Liver (tissue), 9 donors: Measurements from ENCODE around the gene UGT1A5. TPM values are rescaled to one million over a fixed set of nuclear protein-coding genes. Genes with fewer than 3 reads are reported as not detected.

Experiments used
- DNase-seq: peaks from one replicate; pipeline ENCODE4 v3.0.0-alpha.2; 2017; ENCODE audit warnings: low spot score
- H3K27ac ChIP-seq, 2 donors: one replicate each; pipeline ENCODE4 v1.7.0; 2013; ENCODE audit warnings: inconsistent platforms in 2 of 2, low read length in 2 of 2, control low read depth in 1 of 2, low read depth in 1 of 2, mild to moderate bottlenecking in 1 of 2
- H3K27me3 ChIP-seq, 4 donors: one replicate each; pipeline versions ENCODE4 v1.6.1 to v1.7.0; 2013; ENCODE audit warnings: low read length in 3 of 4, inconsistent platforms in 1 of 4, mild to moderate bottlenecking in 1 of 4, moderate library complexity in 1 of 4; ENCODE audit not compliant: control insufficient read depth in 4 of 4, insufficient read depth in 4 of 4
- H3K36me3 ChIP-seq, 4 donors: one replicate each; pipeline versions ENCODE4 v1.6.1 to v1.7.0; 2013; ENCODE audit warnings: low read length in 3 of 4, mild to moderate bottlenecking in 3 of 4, low read depth in 1 of 4, moderate library complexity in 1 of 4; ENCODE audit not compliant: control insufficient read depth in 4 of 4, insufficient read depth in 3 of 4
- H3K4me1 ChIP-seq, 4 donors: one replicate each; pipeline versions ENCODE4 v1.6.1 to v1.7.0; 2013; ENCODE audit warnings: low read length in 3 of 4, mild to moderate bottlenecking in 3 of 4, moderate library complexity in 1 of 4; ENCODE audit not compliant: control insufficient read depth in 4 of 4, insufficient read depth in 4 of 4
- H3K4me3 ChIP-seq, 3 donors: one replicate each; pipeline versions ENCODE4 v1.6.1 to v1.7.0; 2013; ENCODE audit warnings: low read length in 3 of 3, control low read depth in 1 of 3, low read depth in 1 of 3, mild to moderate bottlenecking in 1 of 3
- H3K9ac ChIP-seq, 2 donors: one replicate each; pipeline ENCODE4 v1.7.0; 2013; ENCODE audit warnings: low read length in 2 of 2, mild to moderate bottlenecking in 2 of 2, moderate library complexity in 2 of 2, control low read depth in 1 of 2, low read depth in 1 of 2
- H3K9me3 ChIP-seq, 4 donors: one replicate each; pipeline versions ENCODE4 v1.6.1 to v1.7.0; 2013; ENCODE audit warnings: low read length in 3 of 4; ENCODE audit not compliant: control insufficient read depth in 4 of 4
- ATF3 ChIP-seq: IDR thresholded peaks from 2 replicates; pipeline ENCODE4 v1.6.1; 2016; ENCODE audit warnings: antibody characterized with exemption
- EGR1 ChIP-seq, 2 donors: IDR thresholded peaks; 2 replicates each; pipeline ENCODE4 v1.6.1; 2016 to 2018; ENCODE audit warnings: antibody characterized with exemption in 2 of 2, low read depth in 2 of 2
- FOXA1 ChIP-seq: IDR thresholded peaks from 2 replicates; pipeline ENCODE4 v1.6.1; 2016; ENCODE audit warnings: antibody characterized with exemption
- FOXA2 ChIP-seq: IDR thresholded peaks from 2 replicates; pipeline ENCODE4 v1.6.1; 2016; ENCODE audit warnings: antibody characterized with exemption
- GABPA ChIP-seq, 2 donors: IDR thresholded peaks in 1 of 2; conservative IDR thresholded peaks in 1 of 2; 2 replicates each; pipeline ENCODE4 v1.6.1; 2016; ENCODE audit warnings: antibody characterized with exemption in 2 of 2, mild to moderate bottlenecking in 1 of 2, moderate library complexity in 1 of 2
- HNF4A ChIP-seq, 2 donors: conservative IDR thresholded peaks; 2 replicates each; pipeline ENCODE4 v1.6.1; 2016; ENCODE audit warnings: antibody characterized with exemption in 2 of 2, mild to moderate bottlenecking in 2 of 2
- HNF4G ChIP-seq: IDR thresholded peaks from 2 replicates; pipeline ENCODE4 v1.6.1; 2016; ENCODE audit warnings: antibody characterized with exemption
- JUND ChIP-seq, 2 donors: IDR thresholded peaks; 2 replicates each; pipeline ENCODE4 v1.6.1; 2016; ENCODE audit warnings: antibody characterized with exemption in 2 of 2
- MAX ChIP-seq: IDR thresholded peaks from 2 replicates; pipeline ENCODE4 v1.6.1; 2016; ENCODE audit warnings: antibody characterized with exemption
- NR2F2 ChIP-seq: IDR thresholded peaks from 2 replicates; pipeline ENCODE4 v1.6.1; 2016; ENCODE audit warnings: antibody characterized with exemption
- RAD21 ChIP-seq, 2 donors: IDR thresholded peaks; 2 replicates each; pipeline ENCODE4 v1.6.1; 2016; ENCODE audit warnings: antibody characterized with exemption in 2 of 2, mild to moderate bottlenecking in 2 of 2
- RXRA ChIP-seq, 2 donors: IDR thresholded peaks; 2 replicates each; pipeline ENCODE4 v1.6.1; 2017 to 2018; ENCODE audit warnings: antibody characterized with exemption in 2 of 2, mild to moderate bottlenecking in 1 of 2
- SP1 ChIP-seq: IDR thresholded peaks from 2 replicates; pipeline ENCODE4 v1.6.1; 2018; ENCODE audit warnings: antibody characterized with exemption, mild to moderate bottlenecking
- TAF1 ChIP-seq: conservative IDR thresholded peaks from 2 replicates; pipeline ENCODE4 v1.6.1; 2016; ENCODE audit warnings: antibody characterized with exemption, mild to moderate bottlenecking
- YY1 ChIP-seq: IDR thresholded peaks from 2 replicates; pipeline ENCODE4 v1.6.1; 2016; ENCODE audit warnings: antibody characterized with exemption, mild to moderate bottlenecking
- WGBS: extraction: QIAGEN DNeasy Blood & Tissue Kit; methylation state at CpG from one replicate; pipeline ENCODE4 v1.1.7; 2013; 5-methylcytosine and 5-hydroxymethylcytosine counted together
- polyA plus RNA-seq, 2 donors: library from polyadenylated mRNA; stranded (reverse) in 1 of 2; unstranded in 1 of 2; fragments of 200-250 nt in 1 of 2; fragments of >200 nt in 1 of 2; fragmentation: Nextera tagmentation in 1 of 2; extraction: Ambion mirVana in 1 of 2; gene quantifications; one replicate each; pipeline versions ENCODE4 v1.2.1 to v1.2.3, GENCODE V29; 2013 to 2015
- total RNA-seq, 2 donors: library from RNA; depleted of rRNA; stranded (reverse); fragments of >200 nt; gene quantifications; one replicate each; pipeline ENCODE4 v1.2.3, GENCODE V29; 2014
- TF ChIP-seq, protein P1 (sequence below): IDR thresholded peaks from 2 replicates; pipeline ENCODE4 v1.6.1; 2016; ENCODE audit warnings: antibody characterized with exemption, mild to moderate bottlenecking
- TF ChIP-seq, protein P2 (sequence below): IDR thresholded peaks from 2 replicates; pipeline ENCODE4 v1.6.1; 2016; ENCODE audit warnings: antibody characterized with exemption
- TF ChIP-seq, protein P3 (sequence below): fragments of 150-350 bp; IDR thresholded peaks from 2 replicates; pipeline ENCODE4 v1.5.1; 2017; ENCODE audit warnings: improper control_type of control experiment, low read depth, low read length; ENCODE audit not compliant: missing input control
- donor health status: healthy.
- donor health status: healthy.
- donor health status: healthy.
- donor health status: healthy.
- donor health status: healthy.

The UGT1A5 gene
- total and polyA plus RNA-seq, 4 donors, result 0.14 to 1.8 (median 1.6) TPM; not detected in 1

- Histone ChIP-seq H3K4me3 (no peak overlapping the region), H3K27ac (no peak overlapping the region), H3K27me3 (no peaks in the 10 kb centered on the region), H3K36me3 (no peaks in the 10 kb centered on the region), H3K4me1 (peaks cover 6 to 38% (median 24%) of the 10 kb centered on the region in 4 donors), H3K9me3 (no peaks in the 10 kb centered on the region), H3K9ac (no peak overlapping the region)
- DNase-seq, result no peak
- WGBS, result 95% methylated on average over 6 of the region's 6 CpGs
- TF ChIP-seq RAD21 (IDR thresholded peaks at IDR 0.05), result no peak
- TF ChIP-seq NR2F2, result no peak
- TF ChIP-seq, protein P1, sequence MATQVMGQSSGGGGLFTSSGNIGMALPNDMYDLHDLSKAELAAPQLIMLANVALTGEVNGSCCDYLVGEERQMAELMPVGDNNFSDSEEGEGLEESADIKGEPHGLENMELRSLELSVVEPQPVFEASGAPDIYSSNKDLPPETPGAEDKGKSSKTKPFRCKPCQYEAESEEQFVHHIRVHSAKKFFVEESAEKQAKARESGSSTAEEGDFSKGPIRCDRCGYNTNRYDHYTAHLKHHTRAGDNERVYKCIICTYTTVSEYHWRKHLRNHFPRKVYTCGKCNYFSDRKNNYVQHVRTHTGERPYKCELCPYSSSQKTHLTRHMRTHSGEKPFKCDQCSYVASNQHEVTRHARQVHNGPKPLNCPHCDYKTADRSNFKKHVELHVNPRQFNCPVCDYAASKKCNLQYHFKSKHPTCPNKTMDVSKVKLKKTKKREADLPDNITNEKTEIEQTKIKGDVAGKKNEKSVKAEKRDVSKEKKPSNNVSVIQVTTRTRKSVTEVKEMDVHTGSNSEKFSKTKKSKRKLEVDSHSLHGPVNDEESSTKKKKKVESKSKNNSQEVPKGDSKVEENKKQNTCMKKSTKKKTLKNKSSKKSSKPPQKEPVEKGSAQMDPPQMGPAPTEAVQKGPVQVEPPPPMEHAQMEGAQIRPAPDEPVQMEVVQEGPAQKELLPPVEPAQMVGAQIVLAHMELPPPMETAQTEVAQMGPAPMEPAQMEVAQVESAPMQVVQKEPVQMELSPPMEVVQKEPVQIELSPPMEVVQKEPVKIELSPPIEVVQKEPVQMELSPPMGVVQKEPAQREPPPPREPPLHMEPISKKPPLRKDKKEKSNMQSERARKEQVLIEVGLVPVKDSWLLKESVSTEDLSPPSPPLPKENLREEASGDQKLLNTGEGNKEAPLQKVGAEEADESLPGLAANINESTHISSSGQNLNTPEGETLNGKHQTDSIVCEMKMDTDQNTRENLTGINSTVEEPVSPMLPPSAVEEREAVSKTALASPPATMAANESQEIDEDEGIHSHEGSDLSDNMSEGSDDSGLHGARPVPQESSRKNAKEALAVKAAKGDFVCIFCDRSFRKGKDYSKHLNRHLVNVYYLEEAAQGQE, result no peak
- no peak for TF ChIP-seq TAF1
- TF ChIP-seq HNF4G, result no peak
- TF ChIP-seq FOXA1, result no peak
- no peak for TF ChIP-seq YY1
- TF ChIP-seq SP1, result no peak
- no peak for TF ChIP-seq JUND (IDR thresholded peaks at IDR 0.05)
- no peak for TF ChIP-seq MAX
- TF ChIP-seq, protein P2, sequence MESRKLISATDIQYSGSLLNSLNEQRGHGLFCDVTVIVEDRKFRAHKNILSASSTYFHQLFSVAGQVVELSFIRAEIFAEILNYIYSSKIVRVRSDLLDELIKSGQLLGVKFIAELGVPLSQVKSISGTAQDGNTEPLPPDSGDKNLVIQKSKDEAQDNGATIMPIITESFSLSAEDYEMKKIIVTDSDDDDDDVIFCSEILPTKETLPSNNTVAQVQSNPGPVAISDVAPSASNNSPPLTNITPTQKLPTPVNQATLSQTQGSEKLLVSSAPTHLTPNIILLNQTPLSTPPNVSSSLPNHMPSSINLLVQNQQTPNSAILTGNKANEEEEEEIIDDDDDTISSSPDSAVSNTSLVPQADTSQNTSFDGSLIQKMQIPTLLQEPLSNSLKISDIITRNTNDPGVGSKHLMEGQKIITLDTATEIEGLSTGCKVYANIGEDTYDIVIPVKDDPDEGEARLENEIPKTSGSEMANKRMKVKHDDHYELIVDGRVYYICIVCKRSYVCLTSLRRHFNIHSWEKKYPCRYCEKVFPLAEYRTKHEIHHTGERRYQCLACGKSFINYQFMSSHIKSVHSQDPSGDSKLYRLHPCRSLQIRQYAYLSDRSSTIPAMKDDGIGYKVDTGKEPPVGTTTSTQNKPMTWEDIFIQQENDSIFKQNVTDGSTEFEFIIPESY, result no peak
- TF ChIP-seq, protein P3, sequence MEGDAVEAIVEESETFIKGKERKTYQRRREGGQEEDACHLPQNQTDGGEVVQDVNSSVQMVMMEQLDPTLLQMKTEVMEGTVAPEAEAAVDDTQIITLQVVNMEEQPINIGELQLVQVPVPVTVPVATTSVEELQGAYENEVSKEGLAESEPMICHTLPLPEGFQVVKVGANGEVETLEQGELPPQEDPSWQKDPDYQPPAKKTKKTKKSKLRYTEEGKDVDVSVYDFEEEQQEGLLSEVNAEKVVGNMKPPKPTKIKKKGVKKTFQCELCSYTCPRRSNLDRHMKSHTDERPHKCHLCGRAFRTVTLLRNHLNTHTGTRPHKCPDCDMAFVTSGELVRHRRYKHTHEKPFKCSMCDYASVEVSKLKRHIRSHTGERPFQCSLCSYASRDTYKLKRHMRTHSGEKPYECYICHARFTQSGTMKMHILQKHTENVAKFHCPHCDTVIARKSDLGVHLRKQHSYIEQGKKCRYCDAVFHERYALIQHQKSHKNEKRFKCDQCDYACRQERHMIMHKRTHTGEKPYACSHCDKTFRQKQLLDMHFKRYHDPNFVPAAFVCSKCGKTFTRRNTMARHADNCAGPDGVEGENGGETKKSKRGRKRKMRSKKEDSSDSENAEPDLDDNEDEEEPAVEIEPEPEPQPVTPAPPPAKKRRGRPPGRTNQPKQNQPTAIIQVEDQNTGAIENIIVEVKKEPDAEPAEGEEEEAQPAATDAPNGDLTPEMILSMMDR, result no peak
- no peak for TF ChIP-seq RXRA (IDR thresholded peaks at IDR 0.05)
- no peak for TF ChIP-seq FOXA2
- no peak for TF ChIP-seq HNF4A (conservative IDR thresholded peaks at IDR 0.05)
- no peak for TF ChIP-seq GABPA (IDR thresholded peaks at IDR 0.05 in 1 of 2, conservative IDR thresholded peaks at IDR 0.05 in 1 of 2)
- no peak for TF ChIP-seq EGR1 (IDR thresholded peaks at IDR 0.05; ENCODE audit: low read depth in 2 of 2)
These were observed 108.0 kb downstream of the UGT1A5 start for GRCh38 chr2:233820774-233821105.

DNA sequence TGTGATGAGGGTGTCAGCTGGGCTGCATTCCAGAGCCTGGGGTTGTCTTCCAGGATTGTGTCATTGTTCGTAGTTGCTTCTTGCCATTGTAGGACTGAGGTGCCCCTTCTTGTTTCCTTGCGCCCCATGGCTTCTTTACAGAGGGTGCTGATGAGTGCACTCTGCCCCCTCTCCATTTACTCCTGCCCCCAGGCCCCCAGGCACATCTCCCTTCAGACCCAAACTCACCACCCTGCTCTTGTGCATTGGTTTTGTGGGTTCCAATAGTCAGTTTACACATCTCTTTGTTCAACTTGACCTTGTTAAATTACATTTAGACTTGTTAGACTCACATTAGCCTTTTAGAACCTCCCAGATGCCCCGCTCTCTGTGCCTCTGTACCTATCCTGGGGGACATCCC lies 108.5 kb downstream of the UGT1A5 start:
- no peaks in the 10 kb centered on the region for H3K9me3 ChIP-seq
- peak overlapping the region in 1 of 2 donors; percentile 88 for H3K27ac ChIP-seq
- H3K36me3 ChIP-seq, result no peaks in the 10 kb centered on the region
- no peak for DNase-seq
- no peak overlapping the region for H3K4me3 ChIP-seq
- no peak overlapping the region for H3K9ac ChIP-seq
- peaks cover 6 to 38% (median 24%) of the 10 kb centered on the region in 4 donors for H3K4me1 ChIP-seq
- 92% methylated on average over 3 of the region's 3 CpGs for WGBS
- no peaks in the 10 kb centered on the region for H3K27me3 ChIP-seq
- TF ChIP-seq GABPA (IDR thresholded peaks at IDR 0.05 in 1 of 2, conservative IDR thresholded peaks at IDR 0.05 in 1 of 2) (no peak), TAF1 (no peak), FOXA2 (no peak), MAX (no peak), SP1 (no peak), RXRA (IDR thresholded peaks at IDR 0.05) (no peak), HNF4A (conservative IDR thresholded peaks at IDR 0.05) (no peak), NR2F2 (no peak), FOXA1 (no peak), ATF3 (no peak), EGR1 (IDR thresholded peaks at IDR 0.05; ENCODE audit: low read depth in 2 of 2) (no peak), HNF4G (no peak)
- TF ChIP-seq, protein P1, result no peak
- TF ChIP-seq, protein P2, result no peak
